Tibial artery (tissue), 4 donors: ENCODE results near the gene PCYT2.
"Not testable (repeated sequence)": the region's sequence is repeated elsewhere in the genome, so short reads cannot be mapped to it uniquely, and the experiment has no call there.

Experiments used
- DNase-seq, 2 donors: peaks; one replicate each; pipeline ENCODE4 v3.0.0-alpha.2; 2019
- H3K27ac ChIP-seq, 2 donors: fragments of 200-600 bp; sonication (generic) in 1 of 2; 1 replicate in 1 of 2; 2 replicates in 1 of 2; pipeline ENCODE4 v1.5.1; 2018 to 2019; ENCODE audit warnings: mild to moderate bottlenecking in 1 of 2
- H3K27me3 ChIP-seq, 2 donors: fragments of 200-600 bp; sonication (generic) in 1 of 2; one replicate each; pipeline versions ENCODE4 v1.5.1 to v1.6.0; 2016 to 2019
- H3K36me3 ChIP-seq, 3 donors: fragments of 200-600 bp; sonication (generic) in 2 of 3; one replicate each; pipeline ENCODE4 v1.5.1; 2016 to 2019; ENCODE audit warnings: mild to moderate bottlenecking in 2 of 3
- H3K4me1 ChIP-seq, 4 donors: fragments of 200-600 bp; sonication (generic) in 2 of 4; 1 replicate in 3 of 4; 2 replicates in 1 of 4; pipeline ENCODE4 v1.5.1; 2016 to 2019
- H3K4me3 ChIP-seq, 2 donors: fragments of 200-600 bp; sonication (generic) in 1 of 2; 1 replicate in 1 of 2; 2 replicates in 1 of 2; pipeline ENCODE4 v1.5.1; 2018 to 2019; ENCODE audit warnings: mild to moderate bottlenecking in 2 of 2
- H3K9me3 ChIP-seq, 3 donors: fragments of 200-600 bp; sonication (generic) in 1 of 3; one replicate each; pipeline ENCODE4 v1.5.1; 2016 to 2019
- CTCF ChIP-seq, 2 experiments: fragments of 200-600 bp in 1 of 2; fragments of 450-650 bp in 1 of 2; IDR thresholded peaks; one replicate each; pipeline ENCODE4 v1.5.1; 2017 to 2019; ENCODE audit warnings: antibody characterized with exemption in 2 of 2, mild to moderate bottlenecking in 1 of 2, moderate library complexity in 1 of 2
- intact Hi-C: fragments of 100-400 bp; cut with DNase I; formaldehyde crosslinking; loops from one replicate; pipeline ENCODE4 v1.15.0; 2023; ENCODE audit warnings: low total_unique reads

PCYT2 gene

DNA sequence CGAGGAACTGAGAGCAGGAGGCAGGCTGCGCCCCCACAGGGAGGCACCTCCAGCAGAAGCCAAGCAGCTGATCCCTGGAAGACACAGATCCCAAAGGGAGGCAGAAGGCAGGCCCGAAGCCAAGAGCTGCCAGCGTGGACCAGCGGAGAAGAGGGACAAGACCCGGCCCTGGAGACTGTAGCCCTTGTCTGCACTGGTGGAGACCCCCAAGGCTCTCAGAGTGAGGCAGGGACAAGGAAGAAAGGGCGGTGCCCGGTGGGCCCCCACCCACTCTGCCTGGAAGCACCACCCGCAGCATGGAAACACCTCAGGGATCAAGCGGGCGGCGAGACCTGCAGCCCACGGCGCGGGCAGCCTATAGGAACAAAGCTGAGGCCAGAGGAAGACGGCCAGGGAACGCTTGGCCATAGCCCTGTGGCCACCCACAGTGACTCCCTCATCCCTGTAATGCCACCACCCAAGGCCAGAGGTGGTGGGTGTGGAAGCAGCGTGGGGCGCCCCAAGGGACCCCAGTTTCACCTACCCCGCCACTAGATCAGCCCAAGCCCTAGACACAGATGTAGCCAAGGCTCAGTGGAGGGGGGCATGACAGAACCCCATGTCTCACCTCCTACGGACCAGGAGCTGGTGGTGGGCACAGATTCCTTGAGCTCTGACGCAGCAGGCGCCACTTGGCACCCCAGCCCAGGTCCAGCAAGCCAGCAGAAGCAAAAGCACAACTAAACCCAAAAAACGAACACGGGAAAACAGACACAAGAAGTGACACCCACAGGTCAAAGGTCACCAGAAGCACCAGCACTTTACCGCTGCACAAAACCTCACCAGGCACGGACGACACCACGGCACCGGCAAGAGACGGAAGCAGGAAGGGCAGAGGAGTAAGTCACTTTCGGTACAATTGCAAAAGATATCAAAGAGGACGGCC, 9.7 kb upstream of the PCYT2 start:
- Histone ChIP-seq H3K27ac (no peak overlapping the region), H3K36me3 (peaks cover 8 to 44% (median 20%) of the 10 kb centered on the region in 3 donors), H3K9me3 (no peaks in the 10 kb centered on the region), H3K4me1 (peaks cover 4 to 71% (median 49%) of the 10 kb centered on the region in 4 donors), H3K27me3 (no peaks in the 10 kb centered on the region), H3K4me3 (no peak overlapping the region)
- no peak for DNase-seq
- intact Hi-C loops: no loop called here
- TF ChIP-seq CTCF (IDR thresholded peaks at IDR 0.05): no peak

DNA sequence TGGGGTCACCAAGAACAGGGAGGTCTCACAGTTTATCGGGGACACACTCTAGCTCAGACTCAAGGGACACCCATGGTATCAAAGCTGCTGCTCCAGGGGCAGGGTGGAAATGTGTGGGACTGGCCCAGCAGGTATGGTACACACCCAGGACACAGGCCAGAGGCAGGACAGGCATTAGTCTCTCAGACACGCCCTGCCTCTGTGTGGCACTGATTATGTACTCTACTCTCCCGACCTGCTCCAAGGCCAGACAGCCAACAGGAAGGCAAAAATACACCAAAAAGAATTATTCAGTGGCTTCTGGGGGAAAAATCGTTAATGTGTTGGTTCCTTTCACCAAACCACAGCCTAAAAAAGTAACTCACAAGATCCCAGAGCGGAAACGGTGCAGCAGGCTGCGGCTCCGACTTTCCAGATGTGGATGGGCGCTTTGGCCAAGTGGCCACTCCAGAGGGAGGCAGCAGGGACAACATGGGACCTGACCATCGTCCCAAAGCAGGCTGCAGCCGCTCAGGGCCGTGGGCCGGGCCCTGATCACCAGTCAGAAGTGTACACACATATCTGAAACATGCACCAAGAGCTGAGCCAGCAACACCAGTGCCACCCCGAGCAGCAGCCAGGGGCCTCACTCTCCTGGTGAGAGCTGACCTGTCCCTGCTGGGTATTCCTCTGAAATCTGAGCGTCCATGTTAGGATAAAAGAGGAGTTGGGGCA, 7.8 kb upstream of the PCYT2 start:
- H3K4me1 ChIP-seq: peaks cover 4 to 56% (median 31%) of the 10 kb centered on the region in 4 donors
- peaks cover 24 to 63% (median 39%) of the 10 kb centered on the region in 3 donors for H3K36me3 ChIP-seq
- intact Hi-C loops: no loop called here
- H3K4me3 ChIP-seq: no peak overlapping the region
- peak overlapping the region in 1 of 2 donors; percentile 56 for H3K27ac ChIP-seq
- no peaks in the 10 kb centered on the region for H3K27me3 ChIP-seq
- no peak for DNase-seq
- no peak for TF ChIP-seq CTCF (IDR thresholded peaks at IDR 0.05)
- H3K9me3 ChIP-seq: no peaks in the 10 kb centered on the region

DNA sequence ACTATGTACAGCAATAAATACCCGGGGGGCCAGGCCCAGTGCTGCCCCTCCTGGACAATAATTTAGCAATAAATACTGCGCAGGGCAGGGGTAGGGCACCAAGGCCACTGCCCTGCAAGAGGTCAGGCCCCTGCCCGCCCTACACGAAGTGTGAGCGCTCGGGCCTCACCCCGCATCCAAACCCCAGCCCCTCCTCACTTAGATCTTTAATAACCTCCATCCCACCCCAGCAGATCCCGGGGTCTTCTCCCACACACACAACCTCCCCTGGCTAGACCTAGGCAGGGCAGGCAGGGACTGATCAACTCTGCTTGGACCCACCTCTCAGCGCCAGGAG, 7.1 kb upstream of the PCYT2 start:
- peak overlapping the region; percentile 66 to 71 for H3K4me3 ChIP-seq
- H3K9me3 ChIP-seq, H3K27me3 ChIP-seq, intact Hi-C loops, DNase-seq: not testable (repeated sequence)
- H3K36me3 ChIP-seq: peaks cover 31 to 70% (median 46%) of the 10 kb centered on the region in 3 donors
- H3K4me1 ChIP-seq: peaks cover 0 to 49% (median 24%) of the 10 kb centered on the region in 4 donors
- peak overlapping the region; percentile 56 to 74 for H3K27ac ChIP-seq

DNA sequence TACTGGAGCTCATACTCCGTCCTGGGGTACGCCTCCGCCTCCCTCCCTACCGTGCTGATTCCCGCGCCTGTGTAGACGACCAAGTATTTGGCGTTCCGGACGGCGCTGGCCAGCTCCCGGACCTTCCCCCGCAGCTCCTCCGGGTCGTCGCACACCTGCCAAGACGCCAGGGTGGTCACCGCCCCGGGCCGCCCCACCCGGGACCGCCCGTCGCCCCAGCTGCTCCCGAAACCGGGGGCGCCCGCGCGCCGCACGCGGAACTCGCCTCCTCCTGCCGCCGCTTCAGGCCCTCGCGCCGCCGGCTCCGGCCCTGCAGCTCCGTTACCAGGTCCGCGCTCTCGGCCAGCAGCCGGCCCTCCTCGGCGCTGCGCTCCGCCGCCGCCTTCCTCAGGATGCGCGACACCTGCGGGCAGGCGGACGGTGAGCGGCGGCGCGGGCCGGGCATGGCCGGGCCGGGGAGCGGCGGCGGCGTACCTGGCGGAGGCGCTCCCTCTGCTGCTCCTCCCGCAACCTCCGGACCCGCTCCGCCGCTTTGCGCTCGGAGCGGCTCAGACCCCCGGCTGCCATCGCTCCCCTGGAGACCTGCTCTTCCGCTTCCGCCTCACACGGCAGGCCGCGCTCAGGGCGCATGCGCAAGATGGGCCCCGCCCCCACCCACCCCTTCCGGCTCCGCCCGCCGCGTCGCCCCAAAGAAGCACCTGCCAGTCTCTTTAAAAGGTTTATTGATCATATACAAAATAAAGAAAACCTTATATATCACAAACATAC, 6.5 kb upstream of the PCYT2 start, which contains the start of gene SIRT7:
TSS of gene SIRT7 (minus strand) at position 612 of the 768 bp plus-strand sequence. CDS start at position 567, 45 bp downstream.
- peak within 1 kb of the TSS; percentile 56 to 74 for H3K27ac ChIP-seq
- no peaks in the 10 kb centered on the region for H3K27me3 ChIP-seq
- DNase-seq: peak; percentile 48 to 87
- TF ChIP-seq CTCF (IDR thresholded peaks at IDR 0.05): no peak
- H3K36me3 ChIP-seq: peaks cover 33 to 73% (median 48%) of the 10 kb centered on the region in 3 donors
- intact Hi-C loops: no loop called here
- H3K9me3 ChIP-seq: no peaks in the 10 kb centered on the region
- H3K4me1 ChIP-seq: peaks cover 0 to 44% (median 18%) of the 10 kb centered on the region in 4 donors
- peak within 1 kb of the TSS; percentile 66 to 71 for H3K4me3 ChIP-seq

- DNase-seq: no peak
- Histone ChIP-seq H3K36me3 (peaks cover 24 to 69% (median 46%) of the 10 kb centered on the region in 3 donors), H3K9me3 (no peaks in the 10 kb centered on the region), H3K4me1 (peaks cover 0 to 38% (median 16%) of the 10 kb centered on the region in 4 donors), H3K27me3 (no peaks in the 10 kb centered on the region), H3K27ac (peak overlapping the region in 1 of 2 donors; percentile 56), H3K4me3 (peak overlapping the region; percentile 66 to 71)
- intact Hi-C loops: no loop called here
- TF ChIP-seq CTCF (IDR thresholded peaks at IDR 0.05): no peak
Observed at GRCh38 chr17:81916234-81917001, 5.2 kb upstream of the PCYT2 start.
